HG02885 (cell line): ENCODE data around the gene ZNF69.
"Not testable (repeated sequence)": the region's sequence is repeated elsewhere in the genome, so short reads cannot be mapped to it uniquely, and the experiment has no call there.

Source experiments
- ATAC-seq: cut with Tn5 transposase; IDR thresholded peaks from one replicate; pipeline ENCODE4 v1.9.1; 2021; ENCODE audit warnings: mild to moderate bottlenecking; ENCODE audit not compliant: unreplicated experiment, poor library complexity

Gene ZNF69

GRCh38 chr19:11949614-11950080, 62.1 kb downstream of the ZNF69 start:
- not testable (repeated sequence) for ATAC-seq

- no peak for ATAC-seq
Observed at GRCh38 chr19:11950312-11950711, 62.7 kb downstream of the ZNF69 start.
